Smooth muscle cell (in vitro differentiated cells): ENCODE data around the gene PASK. TPM values are rescaled to one million over a fixed set of nuclear protein-coding genes. Genes with fewer than 3 reads are reported as not detected.

Source experiments
- DNase-seq: peaks from one replicate; lab custom pipeline; 2025; ENCODE audit not compliant: unreplicated experiment; lab: John Stamatoyannopoulos, UW
- H2AFZ ChIP-seq: fragments of 200-600 bp; sonication (generic); 2 replicates; pipeline ENCODE4 v1.6.0; 2016; ENCODE audit warnings: antibody characterized with exemption, low read depth, mild to moderate bottlenecking
- H3F3A ChIP-seq: fragments of 200-600 bp; sonication (generic); 2 replicates; pipeline ENCODE4 v1.6.0; 2017; ENCODE audit warnings: antibody characterized with exemption, low read depth
- H3K27ac ChIP-seq: fragments of 200-600 bp; sonication (generic); 2 replicates; pipeline ENCODE4 v1.5.1; 2016; ENCODE audit warnings: low read depth, mild to moderate bottlenecking
- H3K27me3 ChIP-seq: fragments of 200-600 bp; sonication (generic); 2 replicates; pipeline ENCODE4 v1.6.1; 2016; ENCODE audit warnings: low read depth, mild to moderate bottlenecking
- H3K36me3 ChIP-seq: fragments of 200-600 bp; sonication (generic); 2 replicates; pipeline ENCODE4 v1.5.1; 2016; ENCODE audit warnings: low read depth
- H3K4me1 ChIP-seq: fragments of 200-600 bp; sonication (generic); 2 replicates; pipeline ENCODE4 v1.5.1; 2016; ENCODE audit warnings: low read depth
- H3K4me2 ChIP-seq: fragments of 200-600 bp; sonication (generic); 2 replicates; pipeline ENCODE4 v1.6.0; 2016; ENCODE audit warnings: mild to moderate bottlenecking
- H3K4me3 ChIP-seq: fragments of 200-600 bp; sonication (generic); 2 replicates; pipeline ENCODE4 v1.5.1; 2016; ENCODE audit warnings: mild to moderate bottlenecking
- H3K79me2 ChIP-seq: fragments of 200-600 bp; sonication (generic); 2 replicates; pipeline ENCODE4 v1.6.0; 2016; ENCODE audit warnings: low read depth, mild to moderate bottlenecking
- H3K9ac ChIP-seq: fragments of 200-600 bp; sonication (generic); 2 replicates; pipeline ENCODE4 v1.6.0; 2016; ENCODE audit warnings: low read depth
- H3K9me3 ChIP-seq: fragments of 200-600 bp; sonication (generic); replicated peaks from 2 replicates; pipeline ENCODE4 v1.5.1; 2016; ENCODE audit warnings: low read depth
- H4K20me1 ChIP-seq: fragments of 200-600 bp; sonication (generic); 2 replicates; pipeline ENCODE4 v1.6.0; 2016; ENCODE audit warnings: low read depth
- CTCF ChIP-seq: fragments of 200-600 bp; sonication (generic); IDR thresholded peaks from 2 replicates; pipeline ENCODE4 v1.5.1; 2017; ENCODE audit warnings: borderline replicate concordance, mild to moderate bottlenecking, antibody characterized with exemption; ENCODE audit not compliant: insufficient read depth, poor library complexity, severe bottlenecking
- WGBS: methylation state at CpG from one replicate; pipeline ENCODE4 v1.1.7; 2016; ENCODE audit warnings: low lambda C conversion rate; 5-methylcytosine and 5-hydroxymethylcytosine counted together
- polyA plus RNA-seq: library from polyadenylated mRNA; unstranded; fragments of >200 nt; fragmentation: Nextera tagmentation; extraction: Ambion mirVana; gene quantifications from 2 replicates; pipeline ENCODE4 v1.2.1, GENCODE V29; 2016
- total RNA-seq: library from RNA; depleted of rRNA; stranded (reverse); fragments of >200 nt; gene quantifications from 2 replicates; pipeline ENCODE4 v1.2.3, GENCODE V29; 2014

The PASK gene
- total and polyA plus RNA-seq, 2 experiments from 2014 or later = 2.6 TPM

DNA sequence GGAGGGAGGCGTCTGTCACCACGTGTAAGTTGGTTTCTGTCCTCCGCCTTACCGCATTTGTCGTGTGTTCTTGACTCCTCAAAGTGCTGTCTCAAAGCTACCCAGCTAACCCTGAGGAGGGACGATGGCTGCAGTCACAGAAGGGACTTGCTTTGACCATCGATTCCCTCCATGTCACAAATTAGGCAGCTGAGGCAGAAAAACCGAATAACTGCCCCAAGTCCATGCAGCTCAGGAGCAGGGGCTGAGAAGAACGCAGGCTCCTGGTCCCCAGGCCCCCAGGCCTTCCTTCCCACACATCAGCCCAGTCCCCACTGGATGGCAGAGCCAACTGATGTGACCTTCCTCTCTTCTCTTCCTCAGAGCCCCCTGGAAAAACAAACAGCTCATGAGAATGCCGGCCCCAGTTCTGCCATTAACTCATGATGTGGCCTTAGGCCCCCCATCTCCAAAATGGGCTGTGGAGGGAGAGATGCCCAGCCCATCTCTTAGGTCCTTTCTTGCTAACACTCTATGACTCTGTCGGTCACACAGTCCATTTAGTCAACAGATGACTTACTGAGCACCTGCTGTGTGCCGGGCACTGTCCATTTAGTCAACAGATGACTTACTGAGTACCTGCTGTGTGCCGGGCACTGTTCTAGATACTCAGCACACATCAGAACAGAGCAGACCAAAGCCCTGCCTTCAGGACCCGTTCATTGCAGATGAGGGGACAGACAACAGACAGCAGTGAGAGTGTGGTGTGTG lies 66.8 kb downstream of the PASK start:
- Histone ChIP-seq H3K4me3 (no peak overlapping the region), H4K20me1 (no peaks in the 10 kb centered on the region), H3K27me3 (no peaks in the 10 kb centered on the region), H3K27ac (no peak overlapping the region), H3K4me1 (no peaks in the 10 kb centered on the region), H3K4me2 (no peak overlapping the region), H2AFZ (no peak overlapping the region), H3K9ac (no peak overlapping the region), H3F3A (no peaks in the 10 kb centered on the region), H3K79me2 (no peaks in the 10 kb centered on the region), H3K36me3 (no peaks in the 10 kb centered on the region), H3K9me3 (no peaks in the 10 kb centered on the region)
- DNase-seq = no peak
- TF ChIP-seq CTCF = no peak
- 88% methylated on average over 14 of the region's 14 CpGs for WGBS

DNA sequence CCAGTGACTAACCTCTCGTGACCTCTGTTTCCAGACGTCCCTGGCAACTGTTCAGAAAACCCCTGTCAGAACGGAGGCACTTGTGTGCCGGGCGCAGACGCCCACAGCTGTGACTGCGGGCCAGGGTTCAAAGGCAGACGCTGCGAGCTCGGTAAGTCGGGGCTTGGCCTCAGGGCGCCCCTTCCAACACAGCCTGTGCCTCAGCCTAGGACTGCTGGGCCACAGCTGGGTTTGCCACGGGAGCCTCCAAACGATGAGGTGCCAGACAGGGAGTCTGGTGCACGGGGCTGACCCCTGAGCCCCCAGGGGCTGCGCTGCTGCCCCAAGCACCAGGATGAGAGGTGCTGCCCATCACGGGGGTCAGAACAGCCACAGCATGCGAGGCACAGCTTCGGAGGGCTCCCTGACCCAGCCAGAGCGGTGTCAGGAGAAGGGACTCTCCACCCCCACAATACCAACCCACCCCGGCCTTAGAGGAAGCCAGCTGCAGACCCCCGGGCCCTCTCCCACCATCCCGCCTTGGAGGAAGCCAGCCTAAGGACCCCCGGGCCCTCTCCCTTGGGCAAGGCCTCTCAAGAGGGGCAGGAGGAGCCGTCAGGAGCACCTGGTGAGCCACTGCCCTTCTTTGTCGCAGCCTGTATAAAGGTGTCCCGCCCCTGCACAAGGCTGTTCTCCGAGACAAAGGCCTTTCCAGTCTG lies 67.5 kb downstream of the PASK start:
- Histone ChIP-seq H3K36me3 (no peaks in the 10 kb centered on the region), H3K4me2 (no peak overlapping the region), H3K9ac (no peak overlapping the region), H3K4me3 (no peak overlapping the region), H3K27ac (no peak overlapping the region), H3K9me3 (no peaks in the 10 kb centered on the region), H3K4me1 (no peaks in the 10 kb centered on the region), H3K79me2 (no peaks in the 10 kb centered on the region), H3K27me3 (no peaks in the 10 kb centered on the region), H4K20me1 (no peaks in the 10 kb centered on the region), H3F3A (no peaks in the 10 kb centered on the region), H2AFZ (no peak overlapping the region)
- no peak for TF ChIP-seq CTCF
- WGBS = 91% methylated on average over 27 of the region's 28 CpGs
- DNase-seq = no peak

GRCh38 chr2:241081190-241081642 lies 68.1 kb downstream of the PASK start:
- Histone ChIP-seq H3F3A (no peaks in the 10 kb centered on the region), H3K27ac (no peak overlapping the region), H3K27me3 (no peaks in the 10 kb centered on the region), H3K36me3 (no peaks in the 10 kb centered on the region), H3K4me2 (no peak overlapping the region), H3K9ac (no peak overlapping the region), H3K4me3 (no peak overlapping the region), H3K79me2 (no peaks in the 10 kb centered on the region), H4K20me1 (no peaks in the 10 kb centered on the region), H3K4me1 (no peaks in the 10 kb centered on the region), H2AFZ (no peak overlapping the region), H3K9me3 (no peaks in the 10 kb centered on the region)
- TF ChIP-seq CTCF = no peak
- DNase-seq = no peak
- WGBS = 87% methylated on average over 7 of the region's 9 CpGs
